Tibial nerve (tissue), 4 donors: ENCODE measurements around the gene JAK1.

ENCODE experiments used
- EP300 ChIP-seq, 2 donors: sonication (generic); formaldehyde crosslinking; IDR thresholded peaks; one replicate each; pipeline ENCODE4 v1.6.1; 2017; ENCODE audit warnings: antibody characterized with exemption in 2 of 2, mild to moderate bottlenecking in 1 of 2
- TF ChIP-seq, protein P1 (sequence below), 5 experiments: fragments of 200-600 bp in 3 of 5; fragments of 450-650 bp in 2 of 5; sonication (generic) in 3 of 5; IDR thresholded peaks; one replicate each; pipeline ENCODE4 v1.5.1; 2016 to 2019; ENCODE audit warnings: antibody characterized with exemption in 5 of 5, mild to moderate bottlenecking in 3 of 5, moderate library complexity in 2 of 5

DNA sequence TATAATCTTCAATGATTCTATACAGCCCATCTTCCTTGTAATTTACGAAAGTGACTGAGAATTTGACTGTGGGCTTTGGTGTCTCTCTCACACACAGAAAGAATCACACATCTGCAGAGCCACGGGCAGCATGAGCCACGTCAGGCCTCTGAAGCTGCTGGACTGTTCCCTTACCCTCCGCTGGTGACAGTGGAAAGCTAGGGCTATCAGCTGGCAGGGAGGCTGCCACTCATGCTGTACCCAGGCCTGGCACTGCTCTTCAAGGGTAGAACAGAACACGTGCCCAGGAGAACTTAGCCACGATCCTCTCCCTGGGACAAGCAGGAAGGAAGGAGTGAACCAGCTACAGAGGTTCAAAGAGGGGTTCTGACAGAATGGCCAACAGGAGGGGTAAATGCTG, 90.7 kb downstream of the JAK1 start:
- TF ChIP-seq, protein P1, sequence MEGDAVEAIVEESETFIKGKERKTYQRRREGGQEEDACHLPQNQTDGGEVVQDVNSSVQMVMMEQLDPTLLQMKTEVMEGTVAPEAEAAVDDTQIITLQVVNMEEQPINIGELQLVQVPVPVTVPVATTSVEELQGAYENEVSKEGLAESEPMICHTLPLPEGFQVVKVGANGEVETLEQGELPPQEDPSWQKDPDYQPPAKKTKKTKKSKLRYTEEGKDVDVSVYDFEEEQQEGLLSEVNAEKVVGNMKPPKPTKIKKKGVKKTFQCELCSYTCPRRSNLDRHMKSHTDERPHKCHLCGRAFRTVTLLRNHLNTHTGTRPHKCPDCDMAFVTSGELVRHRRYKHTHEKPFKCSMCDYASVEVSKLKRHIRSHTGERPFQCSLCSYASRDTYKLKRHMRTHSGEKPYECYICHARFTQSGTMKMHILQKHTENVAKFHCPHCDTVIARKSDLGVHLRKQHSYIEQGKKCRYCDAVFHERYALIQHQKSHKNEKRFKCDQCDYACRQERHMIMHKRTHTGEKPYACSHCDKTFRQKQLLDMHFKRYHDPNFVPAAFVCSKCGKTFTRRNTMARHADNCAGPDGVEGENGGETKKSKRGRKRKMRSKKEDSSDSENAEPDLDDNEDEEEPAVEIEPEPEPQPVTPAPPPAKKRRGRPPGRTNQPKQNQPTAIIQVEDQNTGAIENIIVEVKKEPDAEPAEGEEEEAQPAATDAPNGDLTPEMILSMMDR (IDR thresholded peaks at IDR 0.05) = no peak
- TF ChIP-seq EP300 (IDR thresholded peaks at IDR 0.05) = no peak
